IMR-90 (cell line): ENCODE results near the gene SYTL3. TPM values are rescaled to one million over a fixed set of nuclear protein-coding genes. Genes with fewer than 3 reads are reported as not detected.

ENCODE experiments used
- ATAC-seq: fragments of 200-7000 bp; cut with Tn5 transposase; 2 replicates; pipeline ENCODE4 v1.9.1; 2020; ENCODE audit warnings: low read depth, mild to moderate bottlenecking, moderate library complexity
- BruUV-seq: library from RNA; stranded (reverse); fragments of 400-500 nt; replicated peaks from 2 replicates; lab custom pipeline; 2021; lab: Mats Ljungman, UMichigan
- CTCF ChIA-PET: fragments of 300-600 bp; formaldehyde crosslinking; extraction: SDS; loops from one replicate; lab custom pipeline; 2021; ENCODE audit warnings: antibody characterized with exemption; lab: Yijun Ruan, JAX
- POLR2A ChIA-PET: fragments of 300-600 bp; sonication (Branson Sonifier 250); formaldehyde crosslinking; loops from one replicate; lab custom pipeline; 2022; ENCODE audit warnings: antibody characterized with exemption; ENCODE audit not compliant: unreplicated experiment; lab: Charles Lee
- DNase-seq: peaks from one replicate; pipeline ENCODE4 v3.0.0; 2013
- H2AFZ ChIP-seq: replicated peaks from 2 replicates; pipeline ENCODE3; 2013; ENCODE audit warnings: low read length, mild to moderate bottlenecking; ENCODE audit not compliant: poor library complexity
- H2AK5ac ChIP-seq: 2 replicates; pipeline ENCODE4 v1.6.1; 2013; ENCODE audit warnings: low read depth, low read length, inconsistent platforms
- H2AK9ac ChIP-seq: replicated peaks from 2 replicates; pipeline ENCODE3; 2013; ENCODE audit warnings: mild to moderate bottlenecking, low read depth, low read length, moderate library complexity; ENCODE audit not compliant: poor library complexity
- H2BK120ac ChIP-seq: 2 replicates; pipeline ENCODE4 v1.6.1; 2013; ENCODE audit warnings: low read depth, low read length, inconsistent platforms
- H2BK15ac ChIP-seq: 3 replicates; pipeline ENCODE4 v1.6.1; 2013; ENCODE audit warnings: low read depth, low read length, inconsistent platforms
- H2BK20ac ChIP-seq: 2 replicates; pipeline ENCODE4 v1.6.1; 2013; ENCODE audit warnings: low read depth, mild to moderate bottlenecking, inconsistent platforms, low read length, moderate library complexity
- H2BK5ac ChIP-seq: 2 replicates; pipeline ENCODE4 v1.6.1; 2013; ENCODE audit warnings: mild to moderate bottlenecking, low read depth, low read length, inconsistent platforms; ENCODE audit not compliant: poor library complexity, severe bottlenecking
- H3K14ac ChIP-seq: replicated peaks from 2 replicates; pipeline ENCODE4 v1.6.1; 2013; ENCODE audit warnings: low read depth, low read length, inconsistent platforms
- H3K18ac ChIP-seq: 2 replicates; pipeline ENCODE4 v1.6.1; 2013; ENCODE audit warnings: low read depth, low read length, control low read depth
- H3K23ac ChIP-seq: 2 replicates; pipeline ENCODE4 v1.6.1; 2013; ENCODE audit warnings: low read depth, low read length, inconsistent platforms
- H3K27ac ChIP-seq: 2 replicates; pipeline ENCODE4 v1.5.1; 2013; ENCODE audit warnings: mild to moderate bottlenecking, control low read depth, low read length; ENCODE audit not compliant: insufficient read depth
- H3K27me3 ChIP-seq: 2 replicates; pipeline ENCODE4 v1.6.1; 2013; ENCODE audit warnings: low read length; ENCODE audit not compliant: control insufficient read depth, insufficient read depth
- H3K36me3 ChIP-seq: 2 replicates; pipeline ENCODE4 v1.6.1; 2013; ENCODE audit warnings: low read length, mixed read lengths; ENCODE audit not compliant: control insufficient read depth, insufficient read depth
- H3K4ac ChIP-seq: 2 replicates; pipeline ENCODE4 v1.6.1; 2013; ENCODE audit warnings: low read depth, low read length, inconsistent platforms
- H3K4me1 ChIP-seq: 2 replicates; pipeline ENCODE4 v1.6.1; 2013; ENCODE audit warnings: low read length, mixed read lengths; ENCODE audit not compliant: control insufficient read depth, insufficient read depth
- H3K4me2 ChIP-seq: 2 replicates; pipeline ENCODE4 v1.6.1; 2013; ENCODE audit warnings: low read depth, mild to moderate bottlenecking, control low read depth, low read length, moderate library complexity
- H3K4me3 ChIP-seq: 2 replicates; pipeline ENCODE4 v1.5.1; 2013; ENCODE audit warnings: low read depth, mild to moderate bottlenecking, control low read depth, low read length, moderate library complexity; ENCODE audit not compliant: insufficient read depth
- H3K56ac ChIP-seq: 2 replicates; pipeline ENCODE4 v1.6.1; 2013; ENCODE audit warnings: low read length, inconsistent platforms; ENCODE audit not compliant: insufficient read depth; ENCODE audit errors: extremely low read depth
- H3K79me1 ChIP-seq, 2 experiments: 2 replicates each; pipeline ENCODE4 v1.6.1; 2013; ENCODE audit warnings: low read length in 2 of 2, inconsistent platforms in 1 of 2, low read depth in 1 of 2
- H3K9ac ChIP-seq: 2 replicates; pipeline ENCODE4 v1.6.1; 2013; ENCODE audit warnings: low read depth, low read length, control low read depth
- H3K9me1 ChIP-seq: 2 replicates; pipeline ENCODE4 v1.6.1; 2013; ENCODE audit warnings: low read length, inconsistent platforms; ENCODE audit not compliant: insufficient read depth
- H3K9me3 ChIP-seq: 2 replicates; pipeline ENCODE4 v1.6.1; 2013; ENCODE audit warnings: low read length; ENCODE audit not compliant: control insufficient read depth, insufficient read depth
- H4K20me1 ChIP-seq: 2 replicates; pipeline ENCODE4 v1.6.1; 2013; ENCODE audit warnings: low read length, inconsistent platforms; ENCODE audit not compliant: insufficient read depth
- H4K5ac ChIP-seq: 2 replicates; pipeline ENCODE4 v1.6.1; 2013; ENCODE audit warnings: mild to moderate bottlenecking, low read depth, low read length, control low read depth
- H4K8ac ChIP-seq, 2 experiments: 2 replicates each; pipeline ENCODE4 v1.6.1; 2013; ENCODE audit warnings: low read depth in 2 of 2, low read length in 2 of 2, control low read depth in 1 of 2, inconsistent platforms in 1 of 2
- H4K91ac ChIP-seq: 2 replicates; pipeline ENCODE4 v1.6.1; 2013; ENCODE audit warnings: low read depth, low read length, inconsistent platforms; ENCODE audit not compliant: insufficient read depth
- BHLHE40 ChIP-seq: fragments of 150-350 bp; IDR thresholded peaks from 2 replicates; pipeline ENCODE4 v1.6.1; 2016; ENCODE audit warnings: mild to moderate bottlenecking, low read depth, low read length
- CEBPB ChIP-seq: IDR thresholded peaks from 2 replicates; pipeline ENCODE4 v1.6.1; 2012; ENCODE audit warnings: low read depth, low read length, improper control_type of control experiment
- CHD1 ChIP-seq: IDR thresholded peaks from 2 replicates; pipeline ENCODE4 v1.6.1; 2012; ENCODE audit warnings: low read depth, low read length, improper control_type of control experiment
- FOS ChIP-seq: fragments of 150-350 bp; IDR thresholded peaks from 2 replicates; pipeline ENCODE4 v1.6.1; 2016; ENCODE audit warnings: low read depth, low read length
- MAFK ChIP-seq: IDR thresholded peaks from 2 replicates; pipeline ENCODE4 v1.6.1; 2012; ENCODE audit warnings: low read depth, low read length, improper control_type of control experiment
- MAZ ChIP-seq: IDR thresholded peaks from 2 replicates; pipeline ENCODE4 v1.6.1; 2012; ENCODE audit warnings: low read depth, mild to moderate bottlenecking, low read length, improper control_type of control experiment, moderate library complexity, borderline replicate concordance
- POLR2A ChIP-seq: IDR thresholded peaks from 2 replicates; pipeline ENCODE4 v1.6.1; 2012; ENCODE audit warnings: mild to moderate bottlenecking, low read depth, low read length
- RAD21 ChIP-seq: IDR thresholded peaks from 2 replicates; pipeline ENCODE4 v1.6.1; 2012; ENCODE audit warnings: low read length, improper control_type of control experiment
- RCOR1 ChIP-seq: IDR thresholded peaks from 2 replicates; pipeline ENCODE4 v1.6.1; 2012; ENCODE audit warnings: mild to moderate bottlenecking, low read length, improper control_type of control experiment; ENCODE audit not compliant: insufficient replicate concordance
- RFX5 ChIP-seq: IDR thresholded peaks from 2 replicates; pipeline ENCODE4 v1.8.0; 2012; ENCODE audit warnings: low read depth, mild to moderate bottlenecking, low read length, moderate library complexity
- SMC3 ChIP-seq: fragments of 150-350 bp; IDR thresholded peaks from 2 replicates; pipeline ENCODE4 v1.6.1; 2016; ENCODE audit warnings: low read depth, mild to moderate bottlenecking, antibody characterized with exemption, low read length, moderate library complexity
- USF2 ChIP-seq: fragments of 150-350 bp; IDR thresholded peaks from 2 replicates; pipeline ENCODE4 v1.6.1; 2017; ENCODE audit warnings: mild to moderate bottlenecking, antibody characterized with exemption, low read length, low read depth
- WGBS, 2 experiments: methylation state at CpG; one replicate each; pipeline versions ENCODE4 v1.1.5 to v1.1.7; 2013; ENCODE audit warnings: missing lambda C conversion rate in 2 of 2; ENCODE audit not compliant: insufficient read length in 1 of 2; ENCODE audit errors: extremely low coverage in 2 of 2; 5-methylcytosine and 5-hydroxymethylcytosine counted together
- dilution Hi-C: fragments of 300-500 bp; cut with HindIII; formaldehyde crosslinking; loops from one replicate; pipeline ENCODE4 v1.14.3; 2018; ENCODE audit warnings: low sequenced_read_pairs; ENCODE audit not compliant: unreplicated experiment
- in situ Hi-C: fragments of 300-500 bp; cut with MboI; formaldehyde crosslinking; loops from 3 replicates; pipeline ENCODE4 v1.14.3; 2019; ENCODE audit warnings: low sequenced_read_pairs, inconsistent platforms, mixed read lengths
- intact Hi-C: fragments of 100-400 bp; cut with micrococcal nuclease; formaldehyde crosslinking; loops from 2 replicates; pipeline ENCODE4 v1.10.0; 2022
- polyA plus RNA-seq, 3 experiments: library from polyadenylated mRNA; depleted of rRNA; stranded (reverse); fragments of >200 nt; gene quantifications; 2 replicates each; pipeline ENCODE4 v1.2.3, GENCODE V29; 2012; ENCODE audit warnings: low replicate concordance in 1 of 3
- total RNA-seq: library from RNA; depleted of rRNA; stranded (reverse); fragments of >200 nt; gene quantifications from 2 replicates; pipeline ENCODE4 v1.2.3, GENCODE V29; 2012
- TF ChIP-seq, protein P1 (sequence below): fragments of 150-350 bp; IDR thresholded peaks from 2 replicates; pipeline ENCODE4 v1.6.1; 2016; ENCODE audit warnings: low read depth, mild to moderate bottlenecking, low read length, moderate library complexity, borderline replicate concordance
- TF ChIP-seq, protein P2 (sequence below): conservative IDR thresholded peaks from 2 replicates; pipeline ENCODE4 v1.5.1; 2012; ENCODE audit warnings: mild to moderate bottlenecking, low read depth, low read length, improper control_type of control experiment

Gene SYTL3
- total and polyA plus RNA-seq, 2 of the 4 experiments (the other 2 are of a cell fraction) = 2.9 to 4.3 TPM

DNA sequence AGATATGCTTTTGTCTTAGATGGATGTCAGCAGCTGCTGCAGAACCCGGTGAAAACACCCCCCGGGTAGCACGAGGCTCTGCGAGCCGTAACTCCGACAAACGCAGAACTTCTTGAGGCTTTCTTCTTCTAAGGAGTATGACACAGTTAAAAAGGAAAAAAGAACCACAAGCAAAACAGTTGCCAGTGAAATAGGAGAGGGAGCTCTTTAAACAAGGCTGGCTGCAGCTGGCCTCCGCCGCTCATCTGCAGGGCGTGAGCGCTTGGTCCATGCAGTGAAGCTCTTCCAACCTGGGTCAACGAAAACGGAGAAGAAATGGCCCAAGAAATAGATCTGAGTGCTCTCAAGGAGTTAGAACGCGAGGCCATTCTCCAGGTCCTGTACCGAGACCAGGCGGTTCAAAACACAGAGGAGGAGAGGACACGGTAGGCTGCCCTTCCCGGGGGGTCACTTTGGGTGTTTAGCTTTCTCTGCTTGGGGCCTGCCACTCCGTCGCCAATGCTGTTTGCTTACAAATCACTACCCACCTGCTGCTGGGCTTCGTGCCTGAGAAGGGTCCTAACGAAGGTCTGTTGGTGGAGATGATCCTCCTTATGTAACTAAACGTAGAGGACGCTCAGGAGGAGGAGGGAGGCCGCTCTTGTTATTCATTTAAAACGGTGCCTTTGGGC is 13.2 kb downstream of the SYTL3 start:
- peak; percentile 65 for DNase-seq
- no peaks in the 10 kb centered on the region for H4K20me1 ChIP-seq
- H2AFZ ChIP-seq = peak overlapping the region; percentile 70
- H3K27ac ChIP-seq = peak overlapping the region; percentile 38; the same call in 1 of the 2 replicates
- H3K9me3 ChIP-seq = no peaks in the 10 kb centered on the region
- no TSS peak for BruUV-seq
- H3K9me1 ChIP-seq = no peaks in the 10 kb centered on the region
- no peaks in the 10 kb centered on the region for H3K79me1 ChIP-seq
- H3K4ac ChIP-seq = no peak overlapping the region
- peaks cover 8% of the 10 kb centered on the region; the same call in 1 of the 2 replicates for H3K4me1 ChIP-seq
- intact Hi-C loops = loop anchor here (5.0 kb wide), 1 partner anchor 34 kb away; no protein-coding TSS in a partner anchor
- no peaks in the 10 kb centered on the region for H3K27me3 ChIP-seq
- H3K18ac ChIP-seq = no peak overlapping the region; the same call in 1 of the 2 replicates
- H2AK9ac ChIP-seq = no peak overlapping the region
- WGBS, 2 experiments = 28% methylated on average over 15 of the region's 27 CpGs; no CpG with 5 or more reads in 1 of the 2 experiments
- H4K91ac ChIP-seq = no peak overlapping the region; the same call in 1 of the 2 replicates
- peak overlapping the region in 1 of 2 experiments; percentile 31; a peak in 1 of 4 replicates for H4K8ac ChIP-seq
- peak overlapping the region; percentile 5; the same call in 1 of the 2 replicates for H3K4me2 ChIP-seq
- H3K56ac ChIP-seq = no peak overlapping the region
- peak; percentile 83 for ATAC-seq
- in situ Hi-C loops = no loop called here
- H2BK15ac ChIP-seq = no peak overlapping the region
- no peak overlapping the region for H2BK5ac ChIP-seq
- ChIA-PET POLR2A (no interaction called here), CTCF (interaction anchor here (0.7 to 2.8 kb wide), 2 partner anchors 28 to 108 kb away, joined by 3 to 12 read pairs; no protein-coding TSS in a partner anchor)
- no peak overlapping the region for H3K23ac ChIP-seq
- dilution Hi-C loops = no loop called here
- no peak overlapping the region for H3K14ac ChIP-seq
- H3K36me3 ChIP-seq = no peaks in the 10 kb centered on the region
- peak overlapping the region; percentile 24; the same call in 1 of the 2 replicates for H2BK120ac ChIP-seq
- H3K4me3 ChIP-seq = no peak overlapping the region
- H3K9ac ChIP-seq = no peak overlapping the region
- H2AK5ac ChIP-seq = 0 out of 2 replicates have a peak overlapping the region, but pooled peaks have one; percentile 14
- no peak overlapping the region for H2BK20ac ChIP-seq
- H4K5ac ChIP-seq = no peak overlapping the region
- TF ChIP-seq BHLHE40 (no peak), MAFK (no peak), CEBPB (no peak), RCOR1 (no peak), FOS (no peak), RAD21 (no peak), POLR2A (no peak), SMC3 (no peak), USF2 (no peak), MAZ (no peak), CHD1 (no peak), RFX5 (no peak)
- TF ChIP-seq, protein P1, sequence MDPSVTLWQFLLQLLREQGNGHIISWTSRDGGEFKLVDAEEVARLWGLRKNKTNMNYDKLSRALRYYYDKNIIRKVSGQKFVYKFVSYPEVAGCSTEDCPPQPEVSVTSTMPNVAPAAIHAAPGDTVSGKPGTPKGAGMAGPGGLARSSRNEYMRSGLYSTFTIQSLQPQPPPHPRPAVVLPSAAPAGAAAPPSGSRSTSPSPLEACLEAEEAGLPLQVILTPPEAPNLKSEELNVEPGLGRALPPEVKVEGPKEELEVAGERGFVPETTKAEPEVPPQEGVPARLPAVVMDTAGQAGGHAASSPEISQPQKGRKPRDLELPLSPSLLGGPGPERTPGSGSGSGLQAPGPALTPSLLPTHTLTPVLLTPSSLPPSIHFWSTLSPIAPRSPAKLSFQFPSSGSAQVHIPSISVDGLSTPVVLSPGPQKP = no peak
- TF ChIP-seq, protein P2, sequence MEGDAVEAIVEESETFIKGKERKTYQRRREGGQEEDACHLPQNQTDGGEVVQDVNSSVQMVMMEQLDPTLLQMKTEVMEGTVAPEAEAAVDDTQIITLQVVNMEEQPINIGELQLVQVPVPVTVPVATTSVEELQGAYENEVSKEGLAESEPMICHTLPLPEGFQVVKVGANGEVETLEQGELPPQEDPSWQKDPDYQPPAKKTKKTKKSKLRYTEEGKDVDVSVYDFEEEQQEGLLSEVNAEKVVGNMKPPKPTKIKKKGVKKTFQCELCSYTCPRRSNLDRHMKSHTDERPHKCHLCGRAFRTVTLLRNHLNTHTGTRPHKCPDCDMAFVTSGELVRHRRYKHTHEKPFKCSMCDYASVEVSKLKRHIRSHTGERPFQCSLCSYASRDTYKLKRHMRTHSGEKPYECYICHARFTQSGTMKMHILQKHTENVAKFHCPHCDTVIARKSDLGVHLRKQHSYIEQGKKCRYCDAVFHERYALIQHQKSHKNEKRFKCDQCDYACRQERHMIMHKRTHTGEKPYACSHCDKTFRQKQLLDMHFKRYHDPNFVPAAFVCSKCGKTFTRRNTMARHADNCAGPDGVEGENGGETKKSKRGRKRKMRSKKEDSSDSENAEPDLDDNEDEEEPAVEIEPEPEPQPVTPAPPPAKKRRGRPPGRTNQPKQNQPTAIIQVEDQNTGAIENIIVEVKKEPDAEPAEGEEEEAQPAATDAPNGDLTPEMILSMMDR = no peak
